HG02623 (cell line): Measurements from ENCODE around the gene CLSTN2.

Experiments
- ATAC-seq: cut with Tn5 transposase; IDR thresholded peaks from one replicate; pipeline ENCODE4 v1.9.1; 2021; ENCODE audit warnings: moderate library complexity; ENCODE audit not compliant: unreplicated experiment

Gene CLSTN2

DNA sequence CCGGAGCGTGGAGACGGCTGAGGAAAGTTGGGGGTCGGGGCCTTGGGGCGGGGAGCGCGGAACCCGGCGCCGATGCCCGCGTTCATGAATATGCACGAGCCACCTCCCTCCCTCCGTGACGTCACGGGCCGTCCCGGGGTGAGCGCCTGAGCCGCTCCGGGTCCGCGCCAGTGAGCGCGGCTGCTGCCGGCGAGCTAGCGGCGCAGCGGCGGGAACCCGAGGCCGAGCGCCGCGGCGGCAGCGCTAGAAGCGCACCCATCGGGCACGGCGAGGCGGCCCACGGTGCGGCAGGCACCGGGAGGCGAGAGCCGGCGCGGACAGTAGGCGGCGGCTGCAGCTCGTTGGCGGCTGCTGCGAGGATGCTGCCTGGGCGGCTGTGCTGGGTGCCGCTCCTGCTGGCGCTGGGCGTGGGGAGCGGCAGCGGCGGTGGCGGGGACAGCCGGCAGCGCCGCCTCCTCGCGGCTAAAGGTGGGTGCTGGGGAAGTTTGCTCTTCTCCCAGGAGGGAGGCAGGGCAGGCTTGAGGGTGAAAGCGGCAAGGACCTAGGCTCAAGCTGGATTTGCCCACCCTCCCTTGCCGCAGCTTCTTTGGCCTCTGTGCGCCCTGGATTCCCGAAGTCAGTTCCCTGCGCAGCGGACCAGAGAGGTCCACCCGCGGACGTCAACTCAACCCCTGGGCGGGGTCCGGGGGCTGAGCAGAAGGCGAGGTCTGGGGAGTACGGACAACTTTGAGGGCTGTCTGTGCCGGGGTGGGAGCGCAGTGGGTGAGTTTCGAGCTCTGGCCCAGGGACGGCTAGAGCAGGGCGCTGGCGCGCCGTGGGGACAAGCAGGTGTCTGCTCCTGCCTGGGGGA, at the start of gene CLSTN2:
TSS of gene CLSTN2 (plus strand) at position 170 of the 850 bp plus-strand sequence.
- no peak for ATAC-seq

DNA sequence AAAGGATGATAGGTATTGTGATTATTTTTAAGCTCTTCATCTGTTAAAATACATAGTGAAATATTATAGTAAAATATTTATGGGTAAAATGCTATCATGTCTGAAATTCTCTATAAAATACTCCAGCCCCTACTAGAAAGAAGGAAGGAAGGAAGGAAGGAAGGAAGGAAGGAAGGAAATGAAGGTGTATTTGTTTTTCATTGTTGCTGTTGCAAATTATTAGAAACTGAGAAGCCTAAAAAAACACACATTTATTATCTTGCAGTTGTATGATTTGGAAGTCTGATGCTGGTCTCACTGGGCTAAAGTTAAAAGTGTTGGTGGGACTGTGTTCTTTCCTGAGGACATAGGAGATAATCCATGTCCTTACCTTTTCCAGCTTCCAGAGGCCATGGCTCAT, 47.6 kb upstream of the CLSTN2 start:
- ATAC-seq = no peak

DNA sequence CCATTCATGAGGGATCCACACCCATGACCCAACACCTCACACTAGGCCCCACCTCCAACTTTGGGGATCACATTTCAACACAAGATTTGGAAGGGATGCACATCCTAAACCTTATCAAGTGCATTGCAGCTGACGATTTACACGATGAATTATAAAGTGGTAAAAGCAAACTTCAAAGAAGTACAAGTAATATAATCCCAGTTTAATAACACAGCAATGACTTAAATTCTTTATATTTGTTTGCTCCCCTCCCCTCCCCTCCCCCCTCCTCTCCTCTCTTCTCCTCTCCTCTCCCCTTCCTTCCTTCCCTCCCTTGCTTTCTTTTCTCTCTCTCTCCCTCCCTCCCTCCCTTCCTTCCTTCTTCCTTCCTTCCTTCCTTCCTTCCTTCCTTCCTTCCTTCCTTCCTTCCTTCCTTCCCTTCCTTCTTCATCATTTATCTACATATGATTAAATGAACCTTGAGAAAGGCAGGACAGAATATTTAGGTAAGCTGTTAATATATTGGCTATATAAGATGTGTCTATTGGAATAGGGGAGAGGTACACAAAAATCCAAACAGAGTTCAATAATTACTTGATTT, 46.3 kb upstream of the CLSTN2 start:
- ATAC-seq = no peak

DNA sequence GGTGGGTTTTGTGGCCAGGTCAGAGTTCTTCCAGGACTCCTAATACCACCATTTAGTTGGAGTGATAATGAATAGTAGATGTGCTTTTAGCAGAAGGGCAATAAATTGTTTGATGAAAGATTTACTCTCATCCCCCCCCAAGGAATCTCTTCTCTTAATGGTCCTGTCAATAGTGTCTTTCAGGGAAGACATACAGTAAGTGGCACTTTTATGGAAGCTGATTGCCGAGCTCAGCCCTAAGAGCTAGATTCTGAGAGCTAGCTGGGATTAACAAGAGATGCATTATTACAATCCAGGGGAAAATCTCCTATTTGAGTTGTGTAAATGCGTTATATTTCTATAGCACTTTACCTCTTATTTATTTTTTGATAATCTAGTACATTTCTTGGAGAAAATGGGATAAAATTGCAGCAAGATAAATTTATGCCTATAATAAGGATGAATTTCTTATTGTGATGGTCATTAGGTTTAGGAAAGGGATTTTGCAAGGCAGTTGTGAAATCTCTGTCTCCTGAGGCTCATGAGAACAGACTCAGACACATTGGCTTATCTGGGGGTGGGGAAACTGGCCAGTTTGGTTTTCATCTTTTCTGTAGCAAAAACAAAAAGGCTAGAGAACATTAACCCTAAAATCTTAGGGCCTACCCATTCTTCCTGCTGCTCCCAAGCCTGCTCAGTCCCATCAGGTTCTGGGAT, 41.6 kb upstream of the CLSTN2 start:
- no peak for ATAC-seq

DNA sequence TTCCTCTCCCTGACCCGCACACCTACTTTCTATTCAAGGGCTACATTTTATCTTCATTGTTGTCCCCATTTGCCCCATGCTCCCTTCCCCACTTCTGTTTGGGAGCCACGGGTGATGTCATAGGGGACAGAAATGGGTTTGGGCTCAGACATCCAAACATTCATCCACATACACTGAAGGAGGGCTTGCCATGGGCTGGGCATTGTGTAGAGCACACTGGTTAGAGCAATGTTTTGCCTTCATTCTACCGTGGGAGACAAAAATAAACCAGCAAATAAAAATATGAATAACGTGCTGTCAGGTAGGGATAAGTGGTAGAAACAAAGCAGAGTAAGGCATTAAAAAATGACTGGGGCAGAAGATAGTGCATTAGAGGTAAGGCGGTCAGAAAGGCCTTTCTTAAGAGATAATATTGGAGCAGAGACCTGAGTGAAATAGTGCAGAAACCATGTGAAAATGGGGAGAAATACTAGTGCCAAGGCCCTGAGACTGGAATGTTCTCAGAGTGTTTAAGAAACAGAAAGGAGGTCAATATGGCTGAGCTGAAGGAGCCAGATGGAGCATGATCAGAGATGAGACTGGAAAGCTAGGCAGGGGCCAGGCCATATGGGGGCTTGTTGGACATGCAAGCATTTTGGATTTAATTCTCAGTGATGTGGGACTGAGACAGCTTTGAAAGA, 40.9 kb upstream of the CLSTN2 start:
- ATAC-seq = no peak

DNA sequence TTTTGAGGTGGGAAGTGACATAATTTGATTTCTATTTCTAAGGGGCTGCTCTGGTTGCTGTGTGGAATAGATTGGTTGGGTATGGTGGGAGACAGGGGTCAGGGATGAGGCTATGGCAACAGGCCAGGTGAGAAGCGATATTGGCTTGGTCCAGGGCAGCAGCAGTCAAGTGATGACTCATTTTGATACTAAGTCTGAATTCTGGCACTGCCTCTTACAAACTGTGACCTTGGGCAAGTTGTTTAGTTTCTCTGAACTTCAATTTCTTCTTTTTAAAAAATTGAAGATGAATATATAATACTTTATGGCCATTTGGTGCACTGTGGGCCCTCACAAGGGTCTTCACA, 40.4 kb upstream of the CLSTN2 start:
- no peak for ATAC-seq

DNA sequence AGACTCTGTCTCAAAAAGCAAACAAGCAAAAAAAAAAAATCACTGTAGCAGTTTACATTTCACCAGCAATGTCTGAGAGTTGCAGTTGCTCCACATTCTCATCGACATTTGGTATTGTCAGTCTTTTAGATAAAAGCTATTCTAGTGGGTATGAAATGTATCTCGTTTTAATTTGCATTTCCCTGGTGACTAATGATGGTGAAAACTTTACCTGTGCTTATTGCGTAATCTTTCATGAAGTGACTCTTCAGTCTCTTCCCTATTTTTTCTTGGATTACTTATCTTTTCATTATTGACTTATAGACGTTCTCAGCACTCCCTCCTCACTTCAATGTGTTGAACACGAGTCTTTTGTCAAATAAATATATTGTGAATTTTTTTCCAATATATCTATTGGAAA, 37.2 kb upstream of the CLSTN2 start:
- ATAC-seq = no peak

DNA sequence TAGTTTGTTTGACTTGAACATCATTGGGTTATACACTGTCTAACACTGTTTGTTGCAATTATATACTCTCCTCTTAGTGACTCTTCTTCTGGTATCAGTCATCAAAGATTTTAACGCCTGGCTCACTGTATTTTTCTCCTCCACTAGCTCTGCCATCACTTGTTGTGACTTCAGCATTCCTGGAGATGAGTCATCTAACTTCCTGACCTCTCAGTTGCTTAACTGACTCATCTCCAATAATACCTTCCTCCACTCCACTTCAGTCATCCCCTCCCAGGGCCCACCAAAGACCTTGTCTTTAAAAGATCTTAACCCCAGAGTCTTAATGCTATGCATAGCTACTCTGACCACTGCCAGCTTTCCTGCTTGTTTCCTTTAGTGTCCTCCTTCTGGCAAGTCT, 28.6 kb upstream of the CLSTN2 start:
- ATAC-seq = no peak

DNA sequence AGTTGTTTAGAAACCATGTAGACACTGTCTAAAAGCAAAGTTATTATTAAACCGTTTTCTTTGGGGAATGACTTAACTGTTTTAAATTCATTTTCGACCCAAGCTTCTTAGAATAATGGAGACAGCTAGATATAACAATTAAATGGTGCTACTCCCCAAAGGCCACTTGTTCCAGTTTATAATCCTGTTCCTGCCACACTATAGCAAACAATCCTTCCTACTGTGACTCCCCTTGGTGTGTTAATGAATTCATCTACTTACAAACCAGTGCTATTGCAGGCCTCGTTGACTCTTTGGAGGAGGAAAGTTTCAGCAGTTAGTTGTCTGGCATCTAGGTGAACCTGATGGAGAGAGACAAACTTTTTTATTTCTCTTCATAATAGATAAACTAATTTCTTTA, 25.2 kb upstream of the CLSTN2 start:
- no peak for ATAC-seq

DNA sequence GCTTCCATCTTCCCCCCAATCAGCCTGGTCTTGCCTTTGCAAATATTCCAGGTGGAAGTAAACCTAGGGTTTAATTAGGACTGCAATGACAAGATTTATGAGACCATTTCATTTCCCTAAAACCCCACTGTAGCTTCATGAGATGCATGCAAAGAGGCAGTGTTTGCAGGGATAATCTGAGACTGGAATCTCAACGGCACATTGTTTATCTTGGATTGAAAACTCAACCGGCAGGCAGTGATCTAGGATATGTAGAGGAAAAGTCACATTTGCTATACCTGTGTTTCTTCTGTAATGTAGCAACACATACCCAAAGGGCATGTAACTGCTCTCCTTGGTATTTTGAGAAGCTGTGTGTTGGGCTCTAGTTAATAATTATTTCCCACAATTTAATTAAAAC, 18.7 kb upstream of the CLSTN2 start:
- ATAC-seq = no peak

DNA sequence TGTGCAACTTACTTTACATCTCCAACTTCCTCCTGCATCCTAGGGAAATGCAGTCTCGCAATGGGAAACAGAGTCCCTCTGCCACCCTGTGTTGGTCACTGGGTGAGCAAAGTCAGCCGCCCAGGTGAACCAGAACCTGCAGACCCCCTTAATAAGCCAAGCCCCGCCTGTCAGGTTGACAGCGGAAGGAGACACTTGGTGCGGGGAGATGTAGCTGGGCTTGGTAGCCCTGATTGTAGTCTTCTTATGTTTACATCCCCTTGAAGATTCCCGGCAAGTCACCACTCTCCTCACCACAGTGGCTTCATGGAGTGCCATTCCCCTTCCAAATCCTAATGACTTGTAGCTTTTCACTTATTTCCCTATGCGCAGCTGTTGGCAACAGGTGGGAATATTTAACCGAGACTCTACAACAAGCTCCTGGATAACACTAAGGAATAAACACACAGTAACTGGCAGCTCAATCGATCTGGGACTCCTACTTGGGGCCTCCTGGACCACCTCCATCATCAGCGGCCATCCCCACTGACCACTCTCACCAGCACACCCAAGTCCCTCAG, 17.7 kb upstream of the CLSTN2 start:
- no peak for ATAC-seq

DNA sequence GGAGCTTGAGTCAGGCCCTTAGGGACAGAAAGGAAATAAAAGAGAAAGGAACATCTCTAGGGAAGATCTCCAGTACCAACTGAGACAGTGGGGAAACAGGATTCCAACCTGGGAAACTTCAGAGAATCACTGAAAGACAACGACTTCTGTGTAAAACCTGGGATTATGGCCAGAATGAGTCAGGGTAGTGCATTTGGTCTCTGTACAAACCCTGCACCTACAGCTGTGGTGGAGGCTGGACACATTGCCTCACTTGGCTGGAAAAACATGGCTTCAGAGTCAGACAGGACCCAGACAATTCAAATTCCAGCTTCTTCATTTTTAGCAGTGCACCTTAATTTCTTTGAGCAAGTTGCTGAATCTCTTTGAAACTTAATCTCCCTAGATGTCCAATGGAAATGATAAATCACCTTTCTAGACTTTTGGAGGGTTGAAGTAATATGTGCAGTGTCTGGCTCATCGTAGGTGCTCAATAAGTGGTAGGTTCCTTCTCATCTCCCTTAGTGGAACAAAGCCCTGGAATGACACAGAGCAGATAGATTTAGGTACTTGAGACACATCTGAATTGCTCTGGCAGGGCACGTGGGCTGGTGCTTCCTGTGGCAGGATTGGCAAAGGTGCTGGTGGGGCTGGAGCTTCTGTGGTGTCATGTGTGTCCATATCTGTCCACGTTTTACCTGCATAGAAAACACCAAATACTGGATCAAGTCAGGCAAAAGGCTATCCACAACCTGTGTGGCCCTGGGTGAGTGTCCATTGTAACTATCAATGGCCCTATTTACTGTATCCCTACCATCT, 6.1 kb upstream of the CLSTN2 start:
- ATAC-seq = no peak

DNA sequence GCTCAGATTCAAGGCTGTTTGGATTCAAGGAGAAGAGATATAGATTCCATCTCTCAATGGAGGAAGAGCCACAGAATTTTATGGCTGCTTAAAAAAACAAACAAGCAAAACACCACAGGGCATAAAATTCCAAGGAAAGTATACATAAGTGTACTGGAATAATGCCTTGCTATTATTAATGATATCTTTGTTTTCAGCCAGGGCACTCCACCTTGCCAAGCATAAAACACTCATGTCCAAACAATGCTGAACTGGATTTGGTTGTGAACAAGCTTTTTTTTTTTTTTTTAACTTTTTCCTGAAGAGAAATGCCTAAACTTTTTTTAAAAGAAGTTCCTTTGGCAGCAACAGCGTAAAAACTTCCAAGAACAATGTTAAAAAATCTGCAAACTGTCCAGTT, 4.8 kb upstream of the CLSTN2 start:
- no peak for ATAC-seq

DNA sequence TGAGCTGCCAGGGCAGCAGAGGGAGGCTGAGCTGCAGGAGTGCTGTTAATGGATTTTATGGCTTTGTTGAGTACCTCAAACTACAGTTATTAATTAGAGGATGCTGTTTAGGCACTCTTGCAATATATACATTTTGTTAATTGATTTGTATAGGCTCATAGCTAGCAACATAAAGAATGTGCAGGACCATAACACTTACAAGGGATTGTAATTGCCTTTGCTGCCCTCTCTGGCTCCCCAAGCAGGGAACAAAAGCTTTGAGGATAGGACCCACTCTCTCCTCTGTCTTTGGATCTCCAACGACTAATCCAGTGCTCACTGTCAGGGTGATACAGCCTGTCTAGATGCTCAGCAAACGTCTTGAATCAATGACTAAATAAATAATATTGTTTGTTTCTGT, 1.2 kb upstream of the CLSTN2 start:
- no peak for ATAC-seq

DNA sequence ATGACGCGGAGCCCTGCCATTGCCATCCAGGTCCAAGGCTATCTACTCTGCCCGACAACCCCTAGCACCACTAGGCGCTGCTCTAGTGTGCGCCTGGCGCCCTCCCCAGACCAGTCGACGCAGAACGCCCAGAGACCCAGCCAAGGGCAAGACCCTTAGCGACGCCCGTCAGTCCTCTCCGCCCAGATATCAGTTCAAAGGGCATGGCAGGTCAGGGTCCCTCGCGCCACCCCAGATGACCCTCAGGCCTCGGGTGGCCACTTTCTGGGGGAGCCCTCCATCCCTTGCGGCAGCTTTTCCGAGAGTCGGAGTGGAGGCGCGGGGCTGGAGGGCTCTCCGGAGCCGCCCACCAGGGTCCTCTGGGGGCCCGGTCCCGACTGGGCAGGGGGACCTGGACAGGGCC, 371 bp upstream of the CLSTN2 start:
- no peak for ATAC-seq

DNA sequence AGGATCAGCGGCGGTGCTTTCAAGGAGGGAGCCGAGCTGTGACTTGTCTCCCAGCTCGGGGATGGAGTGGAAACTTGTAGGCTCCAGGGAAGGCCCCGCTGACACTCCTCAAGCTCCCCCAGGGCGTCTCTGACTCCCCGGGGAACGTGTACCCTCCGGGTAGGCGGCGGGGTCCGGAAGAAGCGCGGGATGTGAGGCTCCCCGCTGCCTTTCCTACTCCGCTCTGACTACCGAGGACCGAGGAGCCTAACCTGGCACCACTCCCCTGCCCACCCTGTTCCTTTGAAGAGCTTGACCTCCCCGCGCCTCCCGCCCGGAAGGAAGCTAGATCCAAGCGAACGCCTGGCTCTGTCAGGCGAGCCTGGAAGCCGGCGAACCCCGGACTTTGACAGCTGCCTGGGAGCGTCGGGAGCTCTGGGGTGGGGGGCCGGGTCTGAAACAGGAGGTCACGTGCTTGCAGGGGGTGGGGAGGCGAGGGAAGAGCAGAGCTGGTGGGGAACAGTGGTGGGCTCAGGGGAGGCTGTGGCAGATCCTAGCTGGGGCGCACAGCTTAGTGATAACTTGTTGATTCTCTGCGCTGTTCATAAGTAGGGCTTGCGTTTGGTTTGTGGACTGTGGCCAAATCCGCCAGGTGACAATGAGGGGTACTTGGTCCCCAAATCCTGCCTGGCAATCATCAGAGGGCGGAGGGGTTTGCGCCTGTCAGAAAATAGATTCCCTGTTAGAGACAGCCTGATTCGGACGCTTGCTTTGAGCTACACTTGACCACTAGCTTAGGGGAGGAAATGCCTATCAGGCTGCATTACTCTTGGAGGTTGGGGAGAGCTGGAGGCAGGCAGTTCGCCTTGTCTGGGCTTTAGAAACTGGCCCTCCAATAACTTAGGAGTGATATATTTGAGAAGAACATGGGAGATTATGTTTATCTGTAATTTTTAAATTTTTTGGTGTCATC, 1.2 kb downstream of the CLSTN2 start:
- ATAC-seq = no peak

DNA sequence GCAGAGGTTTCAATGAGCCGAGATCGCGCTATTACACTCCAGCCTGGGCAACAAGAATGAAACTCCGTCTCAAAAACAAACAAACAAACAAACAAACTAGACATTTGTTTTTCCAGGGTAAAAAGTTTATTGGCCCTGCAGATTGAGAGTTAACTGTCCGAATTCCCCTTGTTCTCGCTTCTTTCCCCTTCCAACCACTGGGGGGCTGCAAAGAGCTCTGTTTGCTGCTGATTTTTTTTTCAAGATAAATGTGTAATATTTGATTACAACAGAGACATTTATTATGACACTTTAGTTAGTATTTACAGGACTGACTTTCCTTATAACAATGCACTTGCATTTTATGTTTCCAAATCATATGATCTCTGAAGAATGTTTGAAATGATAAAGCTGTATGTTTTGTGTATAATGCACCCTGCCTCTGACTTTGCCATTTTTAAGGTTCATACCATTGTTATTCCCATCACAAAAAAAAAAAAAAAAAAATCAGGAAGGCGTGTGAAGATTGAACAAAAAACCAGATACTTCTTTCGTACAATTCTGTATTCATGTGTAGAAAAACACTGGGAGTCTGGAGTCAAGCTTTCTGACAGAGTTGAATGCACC, 2.8 kb downstream of the CLSTN2 start:
- no peak for ATAC-seq

DNA sequence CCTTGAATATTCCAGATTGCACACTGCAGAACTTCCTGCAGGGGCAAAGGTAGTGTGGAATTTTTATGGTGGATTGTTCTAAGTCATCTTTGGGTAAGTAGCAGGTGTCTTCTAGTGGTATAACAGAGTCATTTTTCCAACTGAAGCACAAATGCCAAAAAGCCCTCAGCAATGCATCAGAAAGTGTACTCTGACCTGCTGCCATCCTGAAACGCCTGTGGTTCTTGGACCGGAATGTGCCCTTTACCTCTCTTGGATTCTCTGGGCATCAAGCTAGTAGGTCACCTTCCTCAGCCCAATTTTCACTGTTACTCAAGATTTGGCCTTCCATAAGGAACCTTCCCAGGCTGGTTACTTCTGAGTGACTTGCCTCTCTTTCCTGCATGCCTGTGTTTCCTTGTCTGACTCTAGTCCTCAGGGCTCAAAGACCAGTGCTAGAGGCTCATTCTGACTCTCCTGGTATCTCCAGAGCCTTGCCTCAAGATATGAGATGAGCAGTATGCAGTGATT, 4.8 kb downstream of the CLSTN2 start:
- no peak for ATAC-seq

DNA sequence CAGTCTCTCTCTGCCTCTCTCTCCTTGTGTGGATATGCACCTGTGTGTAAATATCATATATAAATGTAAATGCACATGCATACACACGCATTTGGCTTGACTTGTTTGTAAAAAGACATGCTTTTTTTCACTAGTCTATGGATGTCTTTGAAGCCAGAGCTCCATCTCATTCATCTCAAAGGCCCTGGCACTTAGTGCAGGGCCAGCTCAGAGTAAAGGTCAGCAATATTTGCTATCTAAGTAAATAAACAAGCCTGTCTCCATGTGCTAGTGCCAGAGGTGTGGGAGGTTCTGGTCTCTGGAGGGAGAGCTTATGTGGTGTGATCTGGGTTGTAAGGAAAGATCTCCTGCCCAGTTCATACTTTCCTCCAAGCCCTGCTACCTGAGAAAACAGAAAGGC, 5.6 kb downstream of the CLSTN2 start:
- ATAC-seq = no peak
